Spleen (tissue), 7 donors: ENCODE results near the gene SORCS2.
"Not testable (repeated sequence)": the region's sequence is repeated elsewhere in the genome, so short reads cannot be mapped to it uniquely, and the experiment has no call there.

Experiments
- POLR2AphosphoS5 ChIP-seq, 3 donors: sonication (generic); formaldehyde crosslinking; IDR thresholded peaks; one replicate each; pipeline ENCODE4 v1.5.1; 2017; ENCODE audit warnings: antibody characterized with exemption in 3 of 3
- TF ChIP-seq, protein P1 (sequence below), 11 experiments: fragments of 200-600 bp in 7 of 11; fragments of 450-650 bp in 4 of 11; sonication (generic) in 4 of 11; IDR thresholded peaks in 8 of 11; conservative IDR thresholded peaks in 3 of 11; 1 replicate in 7 of 11; 2 replicates in 4 of 11; pipeline versions ENCODE4 v1.4.0 to v1.8.0; 2016 to 2021; ENCODE audit warnings: antibody characterized with exemption in 11 of 11, inconsistent platforms in 4 of 11, mild to moderate bottlenecking in 1 of 11
- donor health status: DM: no; HTN: no; CAD: no; lungs with moderate emphysema.
- donor health status: DM: no; HTN: no; CAD: no.
- donor health status: DM: no; HTN: no; CAD: no.

GRCh38 chr4:7452802-7453201 lies 260.5 kb downstream of the SORCS2 start:
- TF ChIP-seq, protein P1, sequence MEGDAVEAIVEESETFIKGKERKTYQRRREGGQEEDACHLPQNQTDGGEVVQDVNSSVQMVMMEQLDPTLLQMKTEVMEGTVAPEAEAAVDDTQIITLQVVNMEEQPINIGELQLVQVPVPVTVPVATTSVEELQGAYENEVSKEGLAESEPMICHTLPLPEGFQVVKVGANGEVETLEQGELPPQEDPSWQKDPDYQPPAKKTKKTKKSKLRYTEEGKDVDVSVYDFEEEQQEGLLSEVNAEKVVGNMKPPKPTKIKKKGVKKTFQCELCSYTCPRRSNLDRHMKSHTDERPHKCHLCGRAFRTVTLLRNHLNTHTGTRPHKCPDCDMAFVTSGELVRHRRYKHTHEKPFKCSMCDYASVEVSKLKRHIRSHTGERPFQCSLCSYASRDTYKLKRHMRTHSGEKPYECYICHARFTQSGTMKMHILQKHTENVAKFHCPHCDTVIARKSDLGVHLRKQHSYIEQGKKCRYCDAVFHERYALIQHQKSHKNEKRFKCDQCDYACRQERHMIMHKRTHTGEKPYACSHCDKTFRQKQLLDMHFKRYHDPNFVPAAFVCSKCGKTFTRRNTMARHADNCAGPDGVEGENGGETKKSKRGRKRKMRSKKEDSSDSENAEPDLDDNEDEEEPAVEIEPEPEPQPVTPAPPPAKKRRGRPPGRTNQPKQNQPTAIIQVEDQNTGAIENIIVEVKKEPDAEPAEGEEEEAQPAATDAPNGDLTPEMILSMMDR (IDR thresholded peaks at IDR 0.05 in 8 of 11, conservative IDR thresholded peaks at IDR 0.05 in 3 of 11), result not testable (repeated sequence)
- TF ChIP-seq POLR2AphosphoS5 (IDR thresholded peaks at IDR 0.05), result not testable (repeated sequence)
